HepG2 (cell line): ENCODE measurements around the gene ITGB1. TPM values are rescaled to one million over a fixed set of nuclear protein-coding genes. Genes with fewer than 3 reads are reported as not detected.

Experiments
- ATAC-seq: fragments of 200-7000 bp; cut with Tn5 transposase; 3 replicates; pipeline ENCODE4 v1.9.1; 2020; ENCODE audit warnings: mild to moderate bottlenecking, moderate library complexity
- BruUV-seq: library from RNA; stranded (reverse); fragments of 400-500 nt; replicated peaks from 2 replicates; lab custom pipeline; 2021; lab: Mats Ljungman, UMichigan
- CTCF ChIA-PET: fragments of 300-600 bp; formaldehyde crosslinking; extraction: SDS; loops from one replicate; lab custom pipeline; 2021; ENCODE audit warnings: low total read pairs, inconsistent platforms, low intra/inter-chr PET ratio; lab: Yijun Ruan, JAX
- POLR2A ChIA-PET: fragments of 350-600 bp; sonication (Branson Sonifier 250); formaldehyde crosslinking; loops from one replicate; lab custom pipeline; 2020; ENCODE audit warnings: antibody characterized with exemption, inconsistent platforms; lab: Yijun Ruan, JAX
- DNase-seq: peaks from one replicate; pipeline ENCODE4 v3.0.0-alpha.2; 2015; ENCODE audit warnings: low spot score
- FAIRE-seq: peaks from 3 replicates; lab custom pipeline; 2011; peaks lifted over from hg19 to GRCh38; lab: Jason Lieb, UNC
- H2AFZ ChIP-seq: one replicate; pipeline ENCODE4 v1.6.1; 2011; ENCODE audit warnings: low read length, inconsistent platforms
- H3K27ac ChIP-seq: fragments of 300-600 bp; 3 replicates; pipeline ENCODE4 v1.8.0; 2011; ENCODE audit warnings: mixed run types, mild to moderate bottlenecking, mixed read lengths, low read length, inconsistent platforms; ENCODE audit not compliant: insufficient read depth; ENCODE audit errors: extremely low read length
- H3K27me3 ChIP-seq, 2 experiments: fragments of 200-600 bp in 1 of 2; 2 replicates in 1 of 2; 3 replicates in 1 of 2; pipeline versions ENCODE4 v1.6.0 to v1.8.0; 2011; ENCODE audit warnings: low read length in 2 of 2, mild to moderate bottlenecking in 2 of 2, moderate library complexity in 2 of 2, inconsistent platforms in 1 of 2; ENCODE audit not compliant: insufficient read depth in 2 of 2, control insufficient read depth in 1 of 2
- H3K36me3 ChIP-seq, 2 experiments: fragments of 200-600 bp in 1 of 2; replicated peaks in 1 of 2; 2 replicates in 1 of 2; 3 replicates in 1 of 2; pipeline versions ENCODE4 v1.5.1 to v1.8.0; 2011; ENCODE audit warnings: low read length in 2 of 2, inconsistent platforms in 1 of 2; ENCODE audit not compliant: insufficient read depth in 2 of 2, control insufficient read depth in 1 of 2
- H3K4me1 ChIP-seq: 2 replicates; pipeline ENCODE4 v1.5.1; 2012; ENCODE audit warnings: low read length, inconsistent platforms; ENCODE audit not compliant: insufficient read depth
- H3K4me2 ChIP-seq: 2 replicates; pipeline ENCODE4 v1.6.0; 2011; ENCODE audit warnings: low read depth, low read length, inconsistent platforms
- H3K4me3 ChIP-seq, 3 experiments: fragments of 200-600 bp in 1 of 3; sonication (generic), shearing (Covaris generic) in 1 of 3; replicated peaks in 1 of 3; 2 replicates each; pipeline ENCODE4 v1.5.1; 2011 to 2016; ENCODE audit warnings: low read length in 3 of 3, inconsistent platforms in 2 of 3, low read depth in 2 of 3, mild to moderate bottlenecking in 2 of 3, control low read depth in 1 of 3, mixed read lengths in 1 of 3; ENCODE audit not compliant: insufficient read depth in 1 of 3
- H3K79me2 ChIP-seq: one replicate; pipeline ENCODE4 v1.6.1; 2011; ENCODE audit warnings: low read length, inconsistent platforms; ENCODE audit not compliant: insufficient read depth
- H3K9ac ChIP-seq: 2 replicates; pipeline ENCODE4 v1.6.0; 2011; ENCODE audit warnings: mild to moderate bottlenecking, low read depth, low read length, inconsistent platforms; ENCODE audit not compliant: insufficient read depth
- H3K9me3 ChIP-seq: 2 replicates; pipeline ENCODE4 v1.5.1; 2012; ENCODE audit warnings: mild to moderate bottlenecking, low read length
- H4K20me1 ChIP-seq: 2 replicates; pipeline ENCODE4 v1.6.0; 2011; ENCODE audit warnings: inconsistent platforms, mild to moderate bottlenecking, low read length, moderate library complexity; ENCODE audit not compliant: insufficient read depth
- CHD4 ChIP-seq: fragments of 200-600 bp; sonication (generic); IDR thresholded peaks from 2 replicates; pipeline ENCODE4 v1.7.0; 2017; ENCODE audit warnings: mild to moderate bottlenecking, low read length, borderline replicate concordance
- MIXL1 ChIP-seq: IDR thresholded peaks from 2 replicates; pipeline ENCODE4 v1.6.1; 2016
- PATZ1 ChIP-seq: sonication (generic); formaldehyde crosslinking; IDR thresholded peaks from 2 replicates; pipeline ENCODE4 v1.4.0; 2020; ENCODE audit warnings: missing genetic modification reagents
- RFX1 ChIP-seq: fragments of 450-650 bp; IDR thresholded peaks from 2 replicates; pipeline ENCODE4 v1.6.1; 2017
- SNAPC4 ChIP-seq: sonication (generic); formaldehyde crosslinking; IDR thresholded peaks from 2 replicates; pipeline ENCODE4 v1.4.0; 2020; ENCODE audit warnings: mild to moderate bottlenecking, missing genetic modification reagents
- SRSF1 ChIP-seq: fragments of 200-400 bp; formaldehyde crosslinking; optimal IDR thresholded peaks from 2 replicates; pipeline ENCODE3; 2017; ENCODE audit warnings: mild to moderate bottlenecking, low read depth, low read length, moderate library complexity
- TEAD3 ChIP-seq: optimal IDR thresholded peaks from 2 replicates; pipeline ENCODE3; 2016; ENCODE audit warnings: borderline replicate concordance
- ZBTB3 ChIP-seq: sonication (generic); formaldehyde crosslinking; IDR thresholded peaks from 2 replicates; pipeline ENCODE4 v1.4.0; 2020; ENCODE audit warnings: low read depth, mild to moderate bottlenecking, moderate library complexity, missing genetic modification reagents, borderline replicate concordance
- ZBTB7B ChIP-seq: sonication (generic); formaldehyde crosslinking; IDR thresholded peaks from 2 replicates; pipeline ENCODE4 v1.4.0; 2020; ENCODE audit warnings: missing genetic modification reagents
- ZFP41 ChIP-seq: sonication (generic); formaldehyde crosslinking; IDR thresholded peaks from 2 replicates; pipeline ENCODE4 v1.4.0; 2020; ENCODE audit warnings: mild to moderate bottlenecking, missing genetic modification reagents, borderline replicate concordance
- ZFP62 ChIP-seq: sonication (generic); formaldehyde crosslinking; IDR thresholded peaks from 2 replicates; pipeline ENCODE4 v1.4.0; 2020; ENCODE audit warnings: missing genetic modification reagents
- ZFX ChIP-seq: sonication (generic); formaldehyde crosslinking; IDR thresholded peaks from 2 replicates; pipeline ENCODE4 v1.4.0; 2020; ENCODE audit warnings: mild to moderate bottlenecking, low read depth, missing genetic modification reagents, moderate library complexity
- ZNF121 ChIP-seq: sonication (generic); formaldehyde crosslinking; IDR thresholded peaks from 2 replicates; pipeline ENCODE4 v1.5.0; 2020; ENCODE audit warnings: mild to moderate bottlenecking, missing genetic modification reagents
- ZNF124 ChIP-seq: sonication (generic); formaldehyde crosslinking; IDR thresholded peaks from 2 replicates; pipeline ENCODE4 v1.4.0; 2020; ENCODE audit warnings: missing genetic modification reagents
- ZNF160 ChIP-seq: sonication (generic); formaldehyde crosslinking; IDR thresholded peaks from 2 replicates; pipeline ENCODE4 v1.8.0; 2022; ENCODE audit warnings: mild to moderate bottlenecking, inconsistent platforms, missing genetic modification reagents
- ZNF441 ChIP-seq: sonication (generic); formaldehyde crosslinking; IDR thresholded peaks from 2 replicates; pipeline ENCODE4 v1.7.0; 2021; ENCODE audit warnings: missing genetic modification reagents, borderline replicate concordance
- ZNF558 ChIP-seq: sonication (generic); formaldehyde crosslinking; IDR thresholded peaks from 2 replicates; pipeline ENCODE4 v1.9.0; 2022; ENCODE audit warnings: mild to moderate bottlenecking, missing genetic modification reagents, borderline replicate concordance
- ZNF563 ChIP-seq: sonication (generic); formaldehyde crosslinking; IDR thresholded peaks from 2 replicates; pipeline ENCODE4 v1.8.0; 2022; ENCODE audit warnings: mild to moderate bottlenecking, moderate library complexity, missing genetic modification reagents
- WGBS: methylation state at CpG from one replicate; pipeline ENCODE4 v1.1.6; 2017; ENCODE audit warnings: low lambda C conversion rate; 5-methylcytosine and 5-hydroxymethylcytosine counted together
- in situ Hi-C: cut with HindIII; loops from 2 replicates; pipeline ENCODE4 v1.10.0; 2017; ENCODE audit warnings: low pct_unique_long_range_greater_than_20kb; ENCODE audit not compliant: extremely low pct_ligation_motif_present
- intact Hi-C: fragments of 100-400 bp; cut with micrococcal nuclease; formaldehyde crosslinking; loops from one replicate; pipeline ENCODE4 v1.10.0; 2022; ENCODE audit not compliant: unreplicated experiment
- polyA plus RNA-seq, 8 experiments: library from polyadenylated mRNA; depleted of rRNA in 3 of 8; stranded (reverse) in 7 of 8; unstranded in 1 of 8; fragments of >200 nt; fragmentation: Illumina TruSeq in 4 of 8; extraction: Trizol in 4 of 8; gene quantifications; 2 replicates each; pipeline versions ENCODE4 v1.2.1 to v1.2.3, GENCODE V29; 2011 to 2016; ENCODE audit warnings: low read depth in 4 of 8, missing spikeins in 1 of 8, mixed read lengths in 1 of 8; ENCODE audit not compliant: insufficient read depth in 1 of 8
- total RNA-seq, 5 experiments: library from RNA; depleted of rRNA; stranded (reverse); fragments of >200 nt; fragmentation: Illumina TruSeq; extraction: Trizol; gene quantifications; 2 replicates each; pipeline ENCODE4 v1.2.3, GENCODE V29; 2016; ENCODE audit warnings: low read depth in 1 of 5

Gene ITGB1
- total and polyA plus RNA-seq, 2 of the 13 experiments (the other 11 are each of a cell fraction or from before 2014, with no cell fraction given), result 190 to 204 TPM

- Histone ChIP-seq H3K4me1 (no peaks in the 10 kb centered on the region), H4K20me1 (no peaks in the 10 kb centered on the region), H2AFZ (no peak overlapping the region), H3K79me2 (no peaks in the 10 kb centered on the region), H3K9ac (no peak overlapping the region), H3K4me2 (no peak overlapping the region), H3K9me3 (no peaks in the 10 kb centered on the region), H3K4me3 (no peak overlapping the region), H3K36me3 (no peaks in the 10 kb centered on the region), H3K27ac (no peak overlapping the region), H3K27me3 (no peaks in the 10 kb centered on the region)
- TF ChIP-seq ZFP41 (CRISPR knock-in tag), result no peak
- TF ChIP-seq SNAPC4 (CRISPR knock-in tag), result no peak
- no peak for TF ChIP-seq CHD4
- TF ChIP-seq TEAD3 (CRISPR knock-in tag), result no peak
- TF ChIP-seq ZNF160 (CRISPR knock-in tag), result no peak
- TF ChIP-seq ZBTB3, result no peak
- no peak for TF ChIP-seq SRSF1
- TF ChIP-seq ZFP62 (CRISPR knock-in tag), result no peak
- TF ChIP-seq ZNF441, result no peak
- TF ChIP-seq ZFX (CRISPR knock-in tag), result no peak
- no peak for TF ChIP-seq MIXL1
- no peak for TF ChIP-seq RFX1
- TF ChIP-seq ZBTB7B, result no peak
- no peak for TF ChIP-seq PATZ1
- no peak for TF ChIP-seq ZNF124 (CRISPR knock-in tag)
- no peak for TF ChIP-seq ZNF563 (CRISPR knock-in tag)
- TF ChIP-seq ZNF121 (CRISPR knock-in tag), result no peak
- TF ChIP-seq ZNF558 (CRISPR knock-in tag), result no peak
- DNase-seq, result no peak
- CTCF ChIA-PET, result no interaction called here
- intact Hi-C loops, result no loop called here
- BruUV-seq, result no TSS peak
- no peak for FAIRE-seq
- no peak for ATAC-seq
- WGBS, result 22% methylated on average over 2 of the region's 2 CpGs
- POLR2A ChIA-PET, result no interaction called here
- in situ Hi-C loops, result no loop called here
Observed at GRCh38 chr10:32854435-32854834, 103.6 kb downstream of the ITGB1 start.
